NCI-H1694 treated with DMSO at 0.1 percent for 48 hours (cell line): ENCODE measurements around the gene ASIC2.
"Not testable (repeated sequence)": the region's sequence is repeated elsewhere in the genome, so short reads cannot be mapped to it uniquely, and the experiment has no call there.

Source experiments
- DNase-seq: peaks from one replicate; lab custom pipeline; 2025; lab: John Stamatoyannopoulos, UW

Gene ASIC2

GRCh38 chr17:32980230-32980629 lies 312.9 kb downstream of the ASIC2 start:
- no peak for DNase-seq

DNA sequence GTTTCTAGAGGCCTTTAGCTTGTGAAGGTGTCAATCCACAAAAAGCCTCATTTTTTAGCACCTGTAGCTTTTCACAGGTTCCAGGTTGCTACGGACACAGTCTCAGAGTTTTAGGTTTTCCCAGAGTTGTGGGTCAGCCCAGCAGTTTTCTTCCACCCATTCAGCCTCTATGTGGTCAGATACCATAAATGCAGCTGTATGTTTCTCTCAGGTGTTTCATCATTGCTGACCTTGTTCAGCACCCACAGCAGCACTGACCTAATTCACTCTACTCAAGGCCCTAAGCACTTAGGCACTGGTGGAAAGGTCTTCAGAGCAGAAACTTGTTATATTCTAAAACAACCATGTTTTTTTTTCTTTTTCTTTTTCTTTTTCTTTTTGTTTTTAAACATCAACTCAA lies 316.5 kb downstream of the ASIC2 start:
- DNase-seq: no peak

GRCh38 chr17:32976131-32976530 lies 317.0 kb downstream of the ASIC2 start:
- DNase-seq: no peak

DNA sequence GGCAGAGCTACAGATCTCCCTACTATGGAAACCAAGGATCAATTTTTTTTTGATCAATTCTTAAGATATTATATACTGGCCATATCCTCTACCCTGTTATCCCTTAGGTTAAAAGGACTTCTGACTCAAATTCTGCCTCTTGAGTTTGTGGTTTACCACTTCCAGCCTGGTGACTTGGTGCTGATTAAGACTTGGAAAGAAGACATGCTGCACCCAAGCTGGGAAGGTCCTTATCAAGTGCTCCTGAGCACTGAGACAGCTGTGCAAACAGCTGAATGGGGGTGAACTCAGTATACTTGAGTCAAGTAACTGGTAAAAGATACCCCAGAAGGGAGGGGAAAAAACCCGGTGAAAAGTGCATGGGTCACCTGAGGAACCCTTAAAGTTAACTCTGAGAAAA lies 321.9 kb downstream of the ASIC2 start:
- DNase-seq: no peak

GRCh38 chr17:32970281-32970680 lies 322.8 kb downstream of the ASIC2 start:
- no peak for DNase-seq

DNA sequence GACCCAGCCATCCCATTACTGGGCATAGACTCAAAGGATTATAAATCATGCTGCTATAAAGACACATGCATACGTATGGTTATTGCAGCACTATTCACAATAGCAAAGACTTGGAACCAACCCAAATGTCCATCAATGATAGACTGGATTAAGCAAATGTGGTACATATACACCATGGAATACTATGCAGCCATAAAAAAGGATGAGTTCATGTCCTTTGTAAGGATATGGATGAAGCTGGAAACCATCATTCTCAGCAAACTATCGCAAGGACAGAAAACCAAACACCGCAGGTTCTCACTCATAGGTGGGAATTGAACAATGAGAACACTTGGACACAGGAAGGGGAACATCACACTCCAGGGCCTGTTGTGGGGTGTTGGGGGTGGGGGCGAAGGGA lies 323.9 kb downstream of the ASIC2 start:
- not testable (repeated sequence) for DNase-seq

- DNase-seq: no peak
Measured at GRCh38 chr17:32964541-32964940, 328.6 kb downstream of the ASIC2 start.
